HepG2 (cell line): ENCODE results near the gene C2orf76. TPM values are rescaled to one million over a fixed set of nuclear protein-coding genes. Genes with fewer than 3 reads are reported as not detected.
A peak's percentile ranks its signal among the peaks of the same experiment; 100 is the strongest.

Experiments
- CC2D1A ChIP-seq: sonication (generic); formaldehyde crosslinking; IDR thresholded peaks from 2 replicates; pipeline ENCODE4 v1.8.1; 2023; ENCODE audit warnings: mild to moderate bottlenecking, missing genetic modification reagents
- GATAD1 ChIP-seq: IDR thresholded peaks from 2 replicates; pipeline ENCODE4 v1.6.1; 2016; ENCODE audit warnings: missing genetic modification reagents, missing compliant biosample characterization
- HNF4A ChIP-seq: sonication (generic); formaldehyde crosslinking; IDR thresholded peaks from 2 replicates; pipeline ENCODE4 v1.4.0; 2020; ENCODE audit warnings: missing genetic modification reagents
- KLF16 ChIP-seq, 2 experiments: sonication (generic) in 1 of 2; formaldehyde crosslinking in 1 of 2; IDR thresholded peaks; 2 replicates each; pipeline versions ENCODE4 v1.6.1 to v1.8.0; 2016 to 2023; ENCODE audit warnings: missing genetic modification reagents in 2 of 2, missing compliant biosample characterization in 1 of 2
- MED8 ChIP-seq: sonication (generic); formaldehyde crosslinking; IDR thresholded peaks from 2 replicates; pipeline ENCODE4 v1.8.1; 2023; ENCODE audit warnings: mild to moderate bottlenecking, missing genetic modification reagents; ENCODE audit not compliant: insufficient replicate concordance
- MTA3 ChIP-seq: sonication (generic); formaldehyde crosslinking; IDR thresholded peaks from 2 replicates; pipeline ENCODE4 v1.4.0; 2020; ENCODE audit warnings: missing genetic modification reagents
- PCBP2 ChIP-seq: fragments of 200-400 bp; formaldehyde crosslinking; optimal IDR thresholded peaks from 2 replicates; pipeline ENCODE3; 2018; ENCODE audit warnings: low read length, low read depth; ENCODE audit not compliant: poor library complexity, severe bottlenecking
- SOX6 ChIP-seq, 2 experiments: fragments of 450-650 bp in 1 of 2; sonication (generic) in 1 of 2; formaldehyde crosslinking in 1 of 2; IDR thresholded peaks; 2 replicates each; pipeline versions ENCODE4 v1.4.0 to v1.6.1; 2017 to 2020; ENCODE audit warnings: antibody characterized with exemption in 1 of 2, mild to moderate bottlenecking in 1 of 2, missing genetic modification reagents in 1 of 2
- U2AF1 ChIP-seq: fragments of 200-400 bp; formaldehyde crosslinking; optimal IDR thresholded peaks from 2 replicates; pipeline ENCODE3; 2017; ENCODE audit warnings: mild to moderate bottlenecking, low read depth, low read length
- ZNF333 ChIP-seq: sonication (generic); formaldehyde crosslinking; IDR thresholded peaks from 2 replicates; pipeline ENCODE4 v1.4.0; 2020; ENCODE audit warnings: mild to moderate bottlenecking, missing genetic modification reagents, borderline replicate concordance
- ZNF34 ChIP-seq: sonication (generic); formaldehyde crosslinking; IDR thresholded peaks from 2 replicates; pipeline ENCODE4 v1.4.0; 2020; ENCODE audit warnings: mild to moderate bottlenecking, missing genetic modification reagents, borderline replicate concordance
- ZNF468 ChIP-seq: sonication (generic); formaldehyde crosslinking; IDR thresholded peaks from 2 replicates; pipeline ENCODE4 v1.8.0; 2022; ENCODE audit warnings: mild to moderate bottlenecking, moderate library complexity, missing genetic modification reagents
- ZNF484 ChIP-seq: sonication (generic); formaldehyde crosslinking; IDR thresholded peaks from 2 replicates; pipeline ENCODE4 v1.5.1; 2020; ENCODE audit warnings: mild to moderate bottlenecking, low read depth, missing genetic modification reagents, borderline replicate concordance
- ZNF562 ChIP-seq: sonication (generic); formaldehyde crosslinking; IDR thresholded peaks from 2 replicates; pipeline ENCODE4 v1.8.0; 2022; ENCODE audit warnings: missing genetic modification reagents, borderline replicate concordance
- ZNF564 ChIP-seq: sonication (generic); formaldehyde crosslinking; IDR thresholded peaks from 2 replicates; pipeline ENCODE4 v1.8.1; 2023; ENCODE audit warnings: mild to moderate bottlenecking, missing genetic modification reagents
- ZNF614 ChIP-seq: IDR thresholded peaks from 2 replicates; pipeline ENCODE4 v1.6.1; 2018; ENCODE audit warnings: missing biosample characterization, missing genetic modification reagents, inconsistent platforms, borderline replicate concordance
- ZNF749 ChIP-seq: sonication (generic); formaldehyde crosslinking; IDR thresholded peaks from 2 replicates; pipeline ENCODE4 v1.8.0; 2022; ENCODE audit warnings: mild to moderate bottlenecking, missing genetic modification reagents, moderate library complexity, borderline replicate concordance
- polyA plus RNA-seq, 8 experiments: library from polyadenylated mRNA; depleted of rRNA in 3 of 8; stranded (reverse) in 7 of 8; unstranded in 1 of 8; fragments of >200 nt; fragmentation: Illumina TruSeq in 4 of 8; extraction: Trizol in 4 of 8; gene quantifications; 2 replicates each; pipeline versions ENCODE4 v1.2.1 to v1.2.3, GENCODE V29; 2011 to 2016; ENCODE audit warnings: low read depth in 4 of 8, missing spikeins in 1 of 8, mixed read lengths in 1 of 8; ENCODE audit not compliant: insufficient read depth in 1 of 8
- total RNA-seq, 5 experiments: library from RNA; depleted of rRNA; stranded (reverse); fragments of >200 nt; fragmentation: Illumina TruSeq; extraction: Trizol; gene quantifications; 2 replicates each; pipeline ENCODE4 v1.2.3, GENCODE V29; 2016; ENCODE audit warnings: low read depth in 1 of 5
- TF ChIP-seq, protein P1 (sequence below): IDR thresholded peaks from 2 replicates; pipeline ENCODE4 v1.6.1; 2016; ENCODE audit warnings: low read depth
- TF ChIP-seq, protein P2 (sequence below): IDR thresholded peaks from 2 replicates; pipeline ENCODE4 v1.6.1; 2012; ENCODE audit warnings: inconsistent platforms
- TF ChIP-seq, protein P3 (sequence below): sonication (generic); formaldehyde crosslinking; IDR thresholded peaks from 2 replicates; pipeline ENCODE4 v1.4.0; 2020; ENCODE audit warnings: mild to moderate bottlenecking, missing genetic modification reagents, borderline replicate concordance
- TF ChIP-seq, protein P4 (sequence below): sonication (generic); formaldehyde crosslinking; IDR thresholded peaks from 2 replicates; pipeline ENCODE4 v1.9.0; 2021; ENCODE audit warnings: missing genetic modification reagents, borderline replicate concordance

C2orf76 gene
- total and polyA plus RNA-seq, 2 of the 13 experiments (the other 11 are each of a cell fraction or from before 2014, with no cell fraction given), result 7.7 to 8.5 TPM

DNA sequence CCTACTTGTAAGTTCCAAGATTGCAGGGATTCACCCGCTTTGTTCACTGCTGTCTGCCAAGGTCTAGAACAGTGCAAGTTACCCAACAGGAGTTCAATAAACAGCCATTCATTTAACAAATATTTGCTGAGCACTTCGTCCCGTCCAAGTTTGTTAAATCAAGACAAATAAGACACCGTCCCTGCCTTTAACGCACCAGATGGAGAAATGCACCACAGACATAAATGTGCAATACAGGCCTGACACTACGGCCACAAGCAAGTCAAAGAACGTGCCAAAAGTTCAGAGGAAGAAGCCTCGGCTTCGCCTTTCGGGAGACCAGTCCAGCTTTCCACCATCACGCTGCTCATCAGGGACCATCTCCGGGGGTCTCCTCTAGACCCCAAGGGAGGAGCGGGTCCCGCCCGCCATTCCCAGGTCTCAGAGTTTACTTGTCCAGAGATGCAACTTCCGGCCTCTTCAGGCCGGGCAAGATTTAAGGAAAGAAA lies 429 bp downstream of the C2orf76 start (continued):
- TF ChIP-seq ZNF614 (CRISPR knock-in tag), result no peak
- no peak for TF ChIP-seq ZNF562
- no peak for TF ChIP-seq GATAD1 (CRISPR knock-in tag)
- TF ChIP-seq ZNF333 (CRISPR knock-in tag), result no peak
- TF ChIP-seq, protein P1, sequence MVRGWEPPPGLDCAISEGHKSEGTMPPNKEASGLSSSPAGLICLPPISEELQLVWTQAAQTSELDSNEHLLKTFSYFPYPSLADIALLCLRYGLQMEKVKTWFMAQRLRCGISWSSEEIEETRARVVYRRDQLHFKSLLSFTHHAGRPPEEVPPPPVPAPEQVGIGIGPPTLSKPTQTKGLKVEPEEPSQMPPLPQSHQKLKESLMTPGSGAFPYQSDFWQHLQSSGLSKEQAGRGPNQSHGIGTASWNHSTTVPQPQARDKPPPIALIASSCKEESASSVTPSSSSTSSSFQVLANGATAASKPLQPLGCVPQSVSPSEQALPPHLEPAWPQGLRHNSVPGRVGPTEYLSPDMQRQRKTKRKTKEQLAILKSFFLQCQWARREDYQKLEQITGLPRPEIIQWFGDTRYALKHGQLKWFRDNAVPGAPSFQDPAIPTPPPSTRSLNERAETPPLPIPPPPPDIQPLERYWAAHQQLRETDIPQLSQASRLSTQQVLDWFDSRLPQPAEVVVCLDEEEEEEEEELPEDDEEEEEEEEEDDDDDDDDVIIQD (CRISPR knock-in tag), result no peak
- peak; percentile 24; the same call in 1 of the 2 replicates for TF ChIP-seq ZNF484
- TF ChIP-seq CC2D1A, result 0 out of 2 replicates have a peak, but pooled peaks have one; percentile 58
- peak; percentile 24 for TF ChIP-seq PCBP2
- TF ChIP-seq, protein P2, sequence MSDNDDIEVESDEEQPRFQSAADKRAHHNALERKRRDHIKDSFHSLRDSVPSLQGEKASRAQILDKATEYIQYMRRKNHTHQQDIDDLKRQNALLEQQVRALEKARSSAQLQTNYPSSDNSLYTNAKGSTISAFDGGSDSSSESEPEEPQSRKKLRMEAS, result no peak
- no peak for TF ChIP-seq ZNF564
- TF ChIP-seq ZNF749, result no peak
- TF ChIP-seq KLF16 (CRISPR knock-in tag; IDR thresholded peaks at IDR 0.05), result no peak
- no peak for TF ChIP-seq ZNF468
- peak; percentile 6 for TF ChIP-seq MED8 (CRISPR knock-in tag)
- no peak for TF ChIP-seq SOX6 (IDR thresholded peaks at IDR 0.05)
- peak; percentile 4; the same call in 1 of the 2 replicates for TF ChIP-seq SOX6 (CRISPR knock-in tag; IDR thresholded peaks at IDR 0.05)
- TF ChIP-seq HNF4A (CRISPR knock-in tag), result peak; percentile 59
- no peak for TF ChIP-seq MTA3
- TF ChIP-seq, protein P3, sequence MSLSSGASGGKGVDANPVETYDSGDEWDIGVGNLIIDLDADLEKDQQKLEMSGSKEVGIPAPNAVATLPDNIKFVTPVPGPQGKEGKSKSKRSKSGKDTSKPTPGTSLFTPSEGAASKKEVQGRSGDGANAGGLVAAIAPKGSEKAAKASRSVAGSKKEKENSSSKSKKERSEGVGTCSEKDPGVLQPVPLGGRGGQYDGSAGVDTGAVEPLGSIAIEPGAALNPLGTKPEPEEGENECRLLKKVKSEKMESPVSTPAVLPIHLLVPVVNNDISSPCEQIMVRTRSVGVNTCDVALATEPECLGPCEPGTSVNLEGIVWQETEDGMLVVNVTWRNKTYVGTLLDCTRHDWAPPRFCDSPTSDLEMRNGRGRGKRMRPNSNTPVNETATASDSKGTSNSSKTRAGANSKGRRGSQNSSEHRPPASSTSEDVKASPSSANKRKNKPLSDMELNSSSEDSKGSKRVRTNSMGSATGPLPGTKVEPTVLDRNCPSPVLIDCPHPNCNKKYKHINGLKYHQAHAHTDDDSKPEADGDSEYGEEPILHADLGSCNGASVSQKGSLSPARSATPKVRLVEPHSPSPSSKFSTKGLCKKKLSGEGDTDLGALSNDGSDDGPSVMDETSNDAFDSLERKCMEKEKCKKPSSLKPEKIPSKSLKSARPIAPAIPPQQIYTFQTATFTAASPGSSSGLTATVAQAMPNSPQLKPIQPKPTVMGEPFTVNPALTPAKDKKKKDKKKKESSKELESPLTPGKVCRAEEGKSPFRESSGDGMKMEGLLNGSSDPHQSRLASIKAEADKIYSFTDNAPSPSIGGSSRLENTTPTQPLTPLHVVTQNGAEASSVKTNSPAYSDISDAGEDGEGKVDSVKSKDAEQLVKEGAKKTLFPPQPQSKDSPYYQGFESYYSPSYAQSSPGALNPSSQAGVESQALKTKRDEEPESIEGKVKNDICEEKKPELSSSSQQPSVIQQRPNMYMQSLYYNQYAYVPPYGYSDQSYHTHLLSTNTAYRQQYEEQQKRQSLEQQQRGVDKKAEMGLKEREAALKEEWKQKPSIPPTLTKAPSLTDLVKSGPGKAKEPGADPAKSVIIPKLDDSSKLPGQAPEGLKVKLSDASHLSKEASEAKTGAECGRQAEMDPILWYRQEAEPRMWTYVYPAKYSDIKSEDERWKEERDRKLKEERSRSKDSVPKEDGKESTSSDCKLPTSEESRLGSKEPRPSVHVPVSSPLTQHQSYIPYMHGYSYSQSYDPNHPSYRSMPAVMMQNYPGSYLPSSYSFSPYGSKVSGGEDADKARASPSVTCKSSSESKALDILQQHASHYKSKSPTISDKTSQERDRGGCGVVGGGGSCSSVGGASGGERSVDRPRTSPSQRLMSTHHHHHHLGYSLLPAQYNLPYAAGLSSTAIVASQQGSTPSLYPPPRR (CRISPR knock-in tag), result peak; percentile 38; the same call in 1 of the 2 replicates
- peak; percentile 86 for TF ChIP-seq U2AF1
- TF ChIP-seq ZNF34 (CRISPR knock-in tag), result peak; percentile 66; the same call in 1 of the 2 replicates
- TF ChIP-seq, protein P4, sequence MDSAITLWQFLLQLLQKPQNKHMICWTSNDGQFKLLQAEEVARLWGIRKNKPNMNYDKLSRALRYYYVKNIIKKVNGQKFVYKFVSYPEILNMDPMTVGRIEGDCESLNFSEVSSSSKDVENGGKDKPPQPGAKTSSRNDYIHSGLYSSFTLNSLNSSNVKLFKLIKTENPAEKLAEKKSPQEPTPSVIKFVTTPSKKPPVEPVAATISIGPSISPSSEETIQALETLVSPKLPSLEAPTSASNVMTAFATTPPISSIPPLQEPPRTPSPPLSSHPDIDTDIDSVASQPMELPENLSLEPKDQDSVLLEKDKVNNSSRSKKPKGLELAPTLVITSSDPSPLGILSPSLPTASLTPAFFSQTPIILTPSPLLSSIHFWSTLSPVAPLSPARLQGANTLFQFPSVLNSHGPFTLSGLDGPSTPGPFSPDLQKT, result no peak
